IPS-20b (cell line): ENCODE data around the gene GAB1.

Experiments
- H3K27ac ChIP-seq: one replicate; pipeline ENCODE4 v1.5.1; 2013; ENCODE audit warnings: low read length
- H3K27me3 ChIP-seq: 2 replicates; pipeline ENCODE4 v1.6.1; 2013; ENCODE audit warnings: mild to moderate bottlenecking, low read length, inconsistent platforms; ENCODE audit not compliant: insufficient read depth
- H3K36me3 ChIP-seq: 2 replicates; pipeline ENCODE4 v1.6.1; 2013; ENCODE audit warnings: low read depth, mild to moderate bottlenecking, inconsistent platforms, low read length, moderate library complexity; ENCODE audit not compliant: insufficient read depth
- H3K4me1 ChIP-seq: 2 replicates; pipeline ENCODE4 v1.6.1; 2013; ENCODE audit warnings: mild to moderate bottlenecking, control low read depth, inconsistent platforms, low read length, moderate library complexity; ENCODE audit not compliant: insufficient read depth
- H3K4me3 ChIP-seq: 2 replicates; pipeline ENCODE4 v1.5.1; 2013; ENCODE audit warnings: mild to moderate bottlenecking, low read length, inconsistent platforms
- H3K9ac ChIP-seq: 2 replicates; pipeline ENCODE4 v1.6.1; 2013; ENCODE audit warnings: low read depth, mild to moderate bottlenecking, inconsistent platforms, low read length, moderate library complexity
- H3K9me3 ChIP-seq: 2 replicates; pipeline ENCODE4 v1.6.1; 2013; ENCODE audit warnings: mild to moderate bottlenecking, low read depth, low read length, inconsistent platforms; ENCODE audit not compliant: insufficient read depth

GAB1 gene

DNA sequence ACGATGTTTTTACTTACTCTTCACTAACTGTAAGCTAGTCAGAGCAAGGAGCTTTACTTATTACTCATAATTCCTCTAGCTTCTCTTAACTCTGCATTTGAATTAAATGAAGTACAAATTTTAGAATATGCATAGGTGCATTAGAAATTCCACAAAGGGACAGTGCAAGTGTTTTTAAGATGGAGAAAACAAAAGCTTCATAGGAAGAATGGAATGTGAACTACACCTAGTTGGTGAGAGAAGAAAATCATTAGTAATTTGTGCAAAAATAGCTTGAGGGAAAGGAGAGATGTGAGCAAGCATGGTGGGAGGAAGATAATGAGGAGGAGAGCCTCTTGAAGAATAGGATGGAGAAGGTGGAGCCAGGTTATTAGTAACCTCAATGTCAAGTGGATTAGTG lies 99.3 kb downstream of the GAB1 start:
- no peaks in the 10 kb centered on the region for H3K9me3 ChIP-seq
- peaks cover 17% of the 10 kb centered on the region for H3K4me1 ChIP-seq
- H3K27ac ChIP-seq = no peak overlapping the region
- peaks cover 19% of the 10 kb centered on the region; the same call in 1 of the 2 replicates for H3K36me3 ChIP-seq
- no peaks in the 10 kb centered on the region for H3K27me3 ChIP-seq
- H3K9ac ChIP-seq = no peak overlapping the region
- H3K4me3 ChIP-seq = no peak overlapping the region

DNA sequence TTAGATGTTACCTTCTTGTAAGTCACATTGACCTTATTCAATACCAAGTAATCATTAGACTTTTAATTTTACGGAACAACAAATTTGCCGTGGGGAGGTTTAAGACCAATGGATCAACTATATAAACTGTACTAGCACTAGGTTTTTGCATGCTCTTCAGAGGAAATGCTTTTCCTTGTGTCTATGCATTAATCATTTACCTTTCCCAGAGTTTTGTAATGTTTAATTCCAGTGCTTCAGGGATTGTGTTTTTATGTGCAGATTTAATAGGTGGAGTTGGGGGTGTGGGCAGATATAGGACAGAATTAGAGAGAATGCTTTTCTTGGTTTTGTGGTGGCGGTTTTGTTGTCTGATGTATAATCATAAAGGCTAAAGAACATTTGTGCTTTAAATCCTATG lies 100.8 kb downstream of the GAB1 start:
- peaks cover 19% of the 10 kb centered on the region; the same call in 1 of the 2 replicates for H3K36me3 ChIP-seq
- H3K4me3 ChIP-seq = no peak overlapping the region

DNA sequence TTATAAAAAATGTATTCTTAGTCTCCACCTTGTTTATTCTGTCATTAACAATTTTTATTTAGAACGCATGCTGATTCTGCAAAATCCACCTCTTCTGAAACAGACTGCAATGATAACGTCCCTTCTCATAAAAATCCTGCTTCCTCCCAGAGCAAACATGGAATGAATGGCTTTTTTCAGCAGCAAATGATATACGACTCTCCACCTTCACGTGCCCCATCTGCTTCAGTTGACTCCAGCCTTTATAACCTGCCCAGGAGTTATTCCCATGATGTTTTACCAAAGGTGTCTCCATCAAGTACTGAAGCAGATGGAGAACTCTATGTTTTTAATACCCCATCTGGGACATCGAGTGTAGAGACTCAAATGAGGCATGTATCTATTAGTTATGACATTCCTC lies 101.3 kb downstream of the GAB1 start:
- no peak overlapping the region for H3K9ac ChIP-seq
- H3K36me3 ChIP-seq = peaks cover 19% of the 10 kb centered on the region; the same call in 1 of the 2 replicates
- peaks cover 5% of the 10 kb centered on the region for H3K4me1 ChIP-seq
- H3K9me3 ChIP-seq = no peaks in the 10 kb centered on the region
- no peak overlapping the region for H3K27ac ChIP-seq
- H3K4me3 ChIP-seq = no peak overlapping the region
- H3K27me3 ChIP-seq = no peaks in the 10 kb centered on the region

More for the DNA sequence above, 100.8 kb downstream of the GAB1 start:
- no peak overlapping the region for H3K27ac ChIP-seq
- H3K9ac ChIP-seq = no peak overlapping the region
- peaks cover 6% of the 10 kb centered on the region for H3K4me1 ChIP-seq
- H3K27me3 ChIP-seq = no peaks in the 10 kb centered on the region
- H3K9me3 ChIP-seq = no peaks in the 10 kb centered on the region

DNA sequence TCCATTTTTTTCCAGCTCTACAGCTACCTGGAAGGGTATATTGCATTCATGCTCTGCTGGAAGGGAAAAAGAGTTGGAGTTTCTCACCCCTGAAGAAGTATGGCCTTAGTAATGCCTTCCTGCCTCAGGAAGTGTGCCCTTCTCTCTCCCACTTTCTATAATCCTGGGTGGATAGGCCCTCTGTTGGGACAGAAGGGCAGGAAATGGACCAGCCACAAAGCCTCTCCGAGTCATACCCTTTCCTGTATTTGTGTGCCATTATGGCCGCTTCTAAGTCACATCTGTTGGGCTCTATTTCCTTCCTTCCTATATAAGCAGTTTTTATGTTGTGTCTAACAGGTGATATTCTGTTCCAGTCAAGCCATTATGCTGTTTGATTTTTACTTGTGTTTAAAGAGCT lies 102.0 kb downstream of the GAB1 start:
- H3K36me3 ChIP-seq = peaks cover 19% of the 10 kb centered on the region; the same call in 1 of the 2 replicates
- no peaks in the 10 kb centered on the region for H3K27me3 ChIP-seq
- H3K4me1 ChIP-seq = peaks cover 5% of the 10 kb centered on the region
- H3K4me3 ChIP-seq = no peak overlapping the region
- H3K9ac ChIP-seq = no peak overlapping the region
- H3K27ac ChIP-seq = no peak overlapping the region
- no peaks in the 10 kb centered on the region for H3K9me3 ChIP-seq

DNA sequence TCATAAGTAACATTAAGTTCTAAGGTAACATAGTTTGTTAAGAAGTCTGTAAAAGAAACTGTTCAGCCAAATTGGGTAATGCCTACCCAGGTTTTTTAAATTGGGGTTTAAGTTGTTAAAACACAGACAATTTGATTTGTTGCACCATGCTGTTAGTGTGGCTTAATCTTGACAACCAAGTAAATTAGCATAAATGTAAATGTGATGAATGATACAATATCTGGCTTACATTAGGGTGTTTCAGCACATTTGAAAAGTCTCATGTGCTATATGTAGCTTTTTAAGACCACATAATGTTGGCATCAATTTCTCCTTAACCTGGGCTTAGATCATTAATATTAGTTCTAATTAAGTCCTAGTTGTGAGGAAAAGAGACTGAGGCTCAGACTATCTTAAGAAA lies 104.4 kb downstream of the GAB1 start:
- H3K4me1 ChIP-seq = no peaks in the 10 kb centered on the region
- H3K27ac ChIP-seq = no peak overlapping the region
- no peaks in the 10 kb centered on the region for H3K9me3 ChIP-seq
- H3K9ac ChIP-seq = no peak overlapping the region
- peaks cover 19% of the 10 kb centered on the region; the same call in 1 of the 2 replicates for H3K36me3 ChIP-seq
- H3K4me3 ChIP-seq = no peak overlapping the region
- no peaks in the 10 kb centered on the region for H3K27me3 ChIP-seq

DNA sequence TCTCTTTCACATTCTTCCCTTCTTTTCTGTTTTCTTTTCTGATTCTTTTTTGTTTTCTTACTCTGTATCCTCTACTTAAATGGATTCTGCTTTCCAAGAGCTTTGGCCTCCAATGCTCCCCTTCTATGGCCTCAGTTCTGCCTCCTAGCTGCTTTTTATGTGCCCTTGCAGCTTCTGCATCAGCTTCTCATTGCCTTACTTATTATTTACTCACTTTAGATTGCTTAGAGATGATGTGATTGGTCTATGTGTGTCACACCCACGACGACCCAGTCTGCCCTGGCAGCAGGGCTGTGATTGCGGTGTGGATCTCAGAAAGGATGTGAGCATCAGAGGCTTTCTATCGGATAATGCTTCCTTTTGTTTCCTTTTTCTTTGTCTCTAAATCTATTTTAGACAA lies 105.0 kb downstream of the GAB1 start:
- Histone ChIP-seq H3K27ac (no peak overlapping the region), H3K4me1 (no peaks in the 10 kb centered on the region), H3K36me3 (peaks cover 19% of the 10 kb centered on the region; the same call in 1 of the 2 replicates), H3K27me3 (no peaks in the 10 kb centered on the region), H3K4me3 (no peak overlapping the region), H3K9me3 (no peaks in the 10 kb centered on the region), H3K9ac (no peak overlapping the region)

DNA sequence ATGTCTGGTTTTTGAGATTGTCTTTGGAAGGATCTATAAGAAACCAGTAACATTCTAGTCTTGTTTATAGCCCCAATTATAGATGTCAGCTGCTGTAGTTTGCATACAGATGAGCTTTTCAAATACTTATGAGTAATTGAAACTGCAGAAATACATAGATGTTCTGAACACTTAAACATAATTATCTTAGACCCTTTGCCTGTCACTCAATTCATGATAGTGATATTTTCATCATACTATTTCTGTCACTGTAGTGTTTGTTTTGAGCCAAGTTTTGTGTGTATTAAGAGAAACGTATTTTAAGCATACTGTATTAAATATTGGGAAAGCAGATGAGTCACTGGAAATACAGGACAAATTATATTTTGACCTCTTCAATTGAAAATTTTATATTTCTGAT lies 107.1 kb downstream of the GAB1 start:
- Histone ChIP-seq H3K36me3 (peaks cover 9% of the 10 kb centered on the region; the same call in 1 of the 2 replicates), H3K9me3 (no peaks in the 10 kb centered on the region), H3K27ac (no peak overlapping the region), H3K9ac (no peak overlapping the region), H3K27me3 (no peaks in the 10 kb centered on the region), H3K4me1 (no peaks in the 10 kb centered on the region), H3K4me3 (no peak overlapping the region)

DNA sequence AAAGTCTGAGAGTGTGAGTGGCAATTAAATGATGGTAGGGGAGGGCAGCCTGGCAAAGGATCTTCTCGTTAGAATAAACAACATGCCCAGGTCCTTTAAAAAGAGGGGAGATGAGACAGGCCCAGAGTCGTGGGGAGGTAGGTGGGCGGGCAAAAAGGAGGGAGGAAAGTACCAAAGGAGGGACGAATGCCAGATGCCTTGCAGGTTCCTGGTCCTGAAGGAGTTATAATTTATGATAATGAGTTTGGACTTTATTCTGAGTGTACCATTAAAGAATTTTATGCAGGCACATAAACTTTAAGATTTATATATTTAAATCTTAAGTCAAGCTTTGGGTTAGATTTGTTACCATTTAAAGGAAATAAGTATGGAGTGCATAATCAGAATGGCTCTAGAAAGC lies 114.5 kb downstream of the GAB1 start:
- Histone ChIP-seq H3K9me3 (no peaks in the 10 kb centered on the region), H3K9ac (no peak overlapping the region), H3K27me3 (no peaks in the 10 kb centered on the region), H3K27ac (no peak overlapping the region), H3K36me3 (peaks cover 7% of the 10 kb centered on the region; the same call in 1 of the 2 replicates), H3K4me1 (peaks cover 11% of the 10 kb centered on the region; the same call in 1 of the 2 replicates), H3K4me3 (no peak overlapping the region)

DNA sequence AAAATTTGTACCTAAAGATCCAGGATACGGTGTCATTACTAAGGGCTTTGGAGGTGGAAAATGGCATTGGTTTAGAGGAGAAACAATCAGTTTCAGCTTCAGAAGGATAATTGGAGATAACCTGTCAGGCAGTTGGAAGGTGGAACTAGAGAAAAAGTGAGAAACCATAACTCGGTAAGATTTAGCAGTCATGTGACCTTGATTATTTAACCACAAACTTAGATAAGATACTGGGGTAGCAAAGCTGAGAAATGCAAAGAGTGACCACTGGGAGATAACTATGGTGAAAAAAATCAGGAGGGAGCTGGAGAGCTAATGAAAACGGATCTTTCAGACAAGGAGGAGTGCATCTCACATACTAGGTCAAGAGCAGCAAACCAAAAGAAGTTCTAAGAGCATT lies 118.5 kb downstream of the GAB1 start:
- Histone ChIP-seq H3K27ac (no peak overlapping the region), H3K27me3 (no peaks in the 10 kb centered on the region), H3K4me3 (no peak overlapping the region), H3K9me3 (no peaks in the 10 kb centered on the region), H3K9ac (no peak overlapping the region), H3K36me3 (peaks cover 10% of the 10 kb centered on the region), H3K4me1 (peaks cover 11% of the 10 kb centered on the region; the same call in 1 of the 2 replicates)

DNA sequence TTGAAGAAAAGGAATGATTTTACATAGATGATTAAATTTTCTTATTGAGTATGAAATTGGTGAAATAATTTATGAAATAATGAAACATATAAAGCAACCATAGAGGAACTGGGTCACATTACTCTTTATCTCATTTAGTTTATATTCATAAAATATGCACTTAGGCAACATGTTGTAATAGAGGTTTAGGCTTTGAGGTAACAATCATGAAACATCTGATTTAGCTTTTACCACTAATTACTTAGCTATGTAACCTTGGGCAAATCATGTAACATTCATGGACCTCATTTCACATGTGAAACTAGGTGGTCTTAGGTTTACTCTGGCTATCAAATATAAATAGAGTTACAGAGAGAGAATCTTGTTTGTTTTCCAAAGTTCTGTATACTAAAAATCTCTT lies 122.3 kb downstream of the GAB1 start:
- H3K9me3 ChIP-seq = no peaks in the 10 kb centered on the region
- H3K4me3 ChIP-seq = no peak overlapping the region
- peaks cover 9% of the 10 kb centered on the region; the same call in 1 of the 2 replicates for H3K4me1 ChIP-seq
- no peaks in the 10 kb centered on the region for H3K27me3 ChIP-seq
- peaks cover 21% of the 10 kb centered on the region for H3K36me3 ChIP-seq
- H3K9ac ChIP-seq = no peak overlapping the region
- H3K27ac ChIP-seq = no peak overlapping the region

DNA sequence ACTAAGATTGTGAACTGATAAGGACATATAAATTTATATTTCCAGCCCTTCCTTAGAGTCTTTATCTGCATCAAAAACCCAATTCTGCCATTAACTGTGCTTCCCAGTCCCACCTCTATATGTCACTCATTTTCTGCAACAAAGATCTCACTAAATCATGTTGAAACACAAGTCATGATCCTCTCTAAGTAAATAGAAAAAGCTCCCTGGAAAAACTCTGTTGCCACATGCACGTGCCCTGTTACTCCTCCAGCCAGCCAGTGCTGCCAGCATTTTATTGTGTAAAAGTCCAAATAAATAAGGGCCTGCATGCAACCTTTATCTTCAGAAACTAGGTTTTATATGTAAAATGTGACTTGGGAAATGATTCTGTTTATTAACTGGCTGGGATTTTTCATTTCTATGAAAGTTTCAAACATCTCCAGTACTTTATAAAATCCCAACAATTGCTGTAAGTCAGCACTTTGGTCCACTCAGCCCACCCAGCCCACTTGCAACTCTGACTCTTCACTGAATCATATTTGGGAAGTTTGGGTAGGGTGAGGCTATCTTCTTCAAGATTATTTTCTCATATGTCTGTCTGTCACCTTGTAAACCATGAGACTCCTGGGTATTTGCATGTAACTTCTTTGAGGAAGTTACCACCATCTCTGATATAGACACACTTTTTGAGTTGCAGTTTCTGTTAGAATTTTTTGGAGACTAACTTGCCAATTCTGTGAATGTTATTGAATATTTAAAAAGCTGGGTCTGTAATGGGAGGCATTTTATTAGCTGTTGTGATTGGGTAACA lies 136.9 kb downstream of the GAB1 start:
- H3K27ac ChIP-seq = no peak overlapping the region
- no peaks in the 10 kb centered on the region for H3K27me3 ChIP-seq
- H3K4me3 ChIP-seq = no peak overlapping the region
- no peaks in the 10 kb centered on the region for H3K4me1 ChIP-seq
- H3K9ac ChIP-seq = no peak overlapping the region
- peaks cover 8% of the 10 kb centered on the region; the same call in 1 of the 2 replicates for H3K36me3 ChIP-seq
- H3K9me3 ChIP-seq = no peaks in the 10 kb centered on the region

DNA sequence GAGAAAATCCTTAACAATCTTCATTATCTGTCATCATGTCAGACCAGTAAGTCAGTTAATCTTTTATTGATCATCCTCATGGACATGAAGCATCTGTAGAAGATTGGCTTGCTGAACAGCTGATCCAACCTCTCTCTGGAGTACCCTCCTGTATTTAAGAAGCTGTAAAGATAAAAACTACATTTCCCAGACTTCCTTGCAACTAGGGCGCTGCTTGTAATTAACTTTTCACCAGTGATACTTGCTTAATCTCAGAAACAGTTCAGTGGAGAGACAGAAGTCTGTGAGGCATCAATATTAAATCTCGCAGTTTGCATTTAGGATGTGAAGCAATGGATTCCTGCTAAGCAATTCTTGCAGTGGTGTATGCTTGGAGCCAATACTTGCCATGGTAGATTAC lies 140.8 kb downstream of the GAB1 start:
- no peak overlapping the region for H3K9ac ChIP-seq
- H3K9me3 ChIP-seq = no peaks in the 10 kb centered on the region
- H3K27me3 ChIP-seq = no peaks in the 10 kb centered on the region
- no peaks in the 10 kb centered on the region for H3K36me3 ChIP-seq
- no peak overlapping the region for H3K27ac ChIP-seq
- H3K4me3 ChIP-seq = no peak overlapping the region
- H3K4me1 ChIP-seq = no peaks in the 10 kb centered on the region
